ENCODE results near the gene TMEM238. TPM values are rescaled to one million over a fixed set of nuclear protein-coding genes. Genes with fewer than 3 reads are reported as not detected.
A peak's percentile ranks its signal among the peaks of the same experiment; 100 is the strongest.

The TMEM238 gene
- total and polyA plus RNA-seq, 9 of the 15 experiments (the other 6 are each of a cell fraction or from before 2014, with no cell fraction given), result 0.18 to 5.1 (median 1.3) TPM; not detected in 4

DNA sequence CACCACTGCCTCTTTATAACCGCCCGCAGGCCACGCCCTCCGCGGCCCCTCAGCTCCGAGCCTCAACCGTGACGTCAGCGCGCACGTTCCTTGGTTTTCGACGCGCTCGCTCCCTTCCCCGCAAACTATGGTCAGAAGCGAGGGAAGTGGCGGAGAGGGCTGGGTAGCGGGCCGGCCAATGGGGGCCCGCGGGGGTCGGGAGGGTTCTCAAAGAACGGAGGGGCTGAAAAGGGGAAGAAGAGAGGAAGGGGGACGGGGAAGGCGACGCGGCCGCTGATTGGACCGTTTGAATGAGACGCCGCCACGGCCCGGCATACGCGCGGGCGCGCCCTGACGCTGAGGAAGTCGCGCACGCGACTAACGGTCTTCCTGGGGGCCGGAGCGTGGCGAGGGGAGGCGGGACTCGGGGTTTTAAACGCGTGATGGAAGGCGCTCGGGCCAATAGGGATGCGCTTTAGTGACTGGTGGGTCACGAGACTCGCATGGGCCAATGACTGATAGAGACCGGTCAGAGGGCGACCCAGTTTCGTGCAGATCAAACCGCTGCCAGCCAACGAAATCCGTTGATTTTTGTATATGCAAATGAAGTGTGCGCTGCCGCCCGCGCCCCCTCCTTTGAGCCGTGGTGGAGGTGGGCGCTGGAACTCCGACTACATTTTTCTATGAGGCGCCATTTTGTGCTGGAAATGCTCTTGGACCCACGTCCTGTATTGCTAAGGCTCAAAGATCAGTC is 23.9 kb upstream of the TMEM238 start (continued):
- TF ChIP-seq SMARCA5 (IDR thresholded peaks at IDR 0.05) (no peak), PHB2 (IDR thresholded peaks at IDR 0.05; ENCODE audit: low read depth) (no peak), ZNF232 (CRISPR knock-in tag; IDR thresholded peaks at IDR 0.05) (no peak), POLR2B (IDR thresholded peaks at IDR 0.05; ENCODE audit: low read depth, partially characterized antibody) (peak; percentile 94), NFE2L1 (tag; IDR thresholded peaks at IDR 0.05; ENCODE audit: borderline replicate concordance, low read depth) (no peak), CBFA2T2 (conservative IDR thresholded peaks at IDR 0.05) (peak; percentile 48), BRCA1 (IDR thresholded peaks at IDR 0.05) (no peak), BRCA1 (CRISPR knock-in tag; IDR thresholded peaks at IDR 0.05) (no peak), TEAD1 (CRISPR knock-in tag; IDR thresholded peaks at IDR 0.05) (peak; percentile 35 to 79; a peak in 3 of 4 replicates), SETDB1 (IDR thresholded peaks at IDR 0.05; ENCODE audit: low read length) (no peak), ZNF24 (IDR thresholded peaks at IDR 0.05) (no peak), MCM5 (IDR thresholded peaks at IDR 0.05; ENCODE audit: low read depth) (no peak), NCOR1 (IDR thresholded peaks at IDR 0.05) (peak; percentile 52; the same call in 1 of the 2 replicates), ZNF780A (CRISPR knock-in tag; IDR thresholded peaks at IDR 0.05) (no peak), U2AF2 (optimal IDR thresholded peaks at IDR 0.05; ENCODE audit: low read depth, low read length) (no peak), TOE1 (IDR thresholded peaks at IDR 0.05; ENCODE audit: borderline replicate concordance) (peak; percentile 99), TOE1 (CRISPR knock-in tag; IDR thresholded peaks at IDR 0.05; ENCODE audit: borderline replicate concordance, low read depth) (no peak), HDAC2 (IDR thresholded peaks at IDR 0.05) (no peak), RFX5 (IDR thresholded peaks at IDR 0.05; ENCODE audit: low read depth, low read length) (peak; percentile 26; the same call in 1 of the 2 replicates), NFE2 (IDR thresholded peaks at IDR 0.05; ENCODE audit: low read depth) (no peak), NCOA1 (IDR thresholded peaks at IDR 0.05; ENCODE audit: low read depth) (peak; percentile 81), TCF7 (IDR thresholded peaks at IDR 0.05; ENCODE audit: borderline replicate concordance) (peak; percentile 18; the same call in 1 of the 2 replicates), BACH1 (tag; IDR thresholded peaks at IDR 0.05) (peak; percentile 70; the same call in 1 of the 2 replicates), ZFP1 (CRISPR knock-in tag; IDR thresholded peaks at IDR 0.05) (no peak), ZNF766 (CRISPR knock-in tag; conservative IDR thresholded peaks at IDR 0.05) (peak; percentile 66; the same call in 1 of the 2 replicates), ZNF175 (CRISPR knock-in tag; IDR thresholded peaks at IDR 0.05; ENCODE audit: low read depth) (peak; percentile 68; the same call in 1 of the 2 replicates), MTA3 (IDR thresholded peaks at IDR 0.05; ENCODE audit: borderline replicate concordance) (peak; percentile 99), SMC3 (conservative IDR thresholded peaks at IDR 0.05; ENCODE audit: insufficient read depth, low read depth, low read length) (no peak)
- TF ChIP-seq, protein P1, sequence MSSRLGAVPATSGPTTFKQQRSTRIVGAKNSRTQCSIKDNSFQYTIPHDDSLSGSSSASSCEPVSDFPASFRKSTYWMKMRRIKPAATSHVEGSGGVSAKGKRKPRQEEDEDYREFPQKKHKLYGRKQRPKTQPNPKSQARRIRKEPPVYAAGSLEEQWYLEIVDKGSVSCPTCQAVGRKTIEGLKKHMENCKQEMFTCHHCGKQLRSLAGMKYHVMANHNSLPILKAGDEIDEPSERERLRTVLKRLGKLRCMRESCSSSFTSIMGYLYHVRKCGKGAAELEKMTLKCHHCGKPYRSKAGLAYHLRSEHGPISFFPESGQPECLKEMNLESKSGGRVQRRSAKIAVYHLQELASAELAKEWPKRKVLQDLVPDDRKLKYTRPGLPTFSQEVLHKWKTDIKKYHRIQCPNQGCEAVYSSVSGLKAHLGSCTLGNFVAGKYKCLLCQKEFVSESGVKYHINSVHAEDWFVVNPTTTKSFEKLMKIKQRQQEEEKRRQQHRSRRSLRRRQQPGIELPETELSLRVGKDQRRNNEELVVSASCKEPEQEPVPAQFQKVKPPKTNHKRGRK (tag; IDR thresholded peaks at IDR 0.05), result no peak

Measured in K562 (cell line).